ENCODE results near the gene REXO1. TPM values are rescaled to one million over a fixed set of nuclear protein-coding genes. Genes with fewer than 3 reads are reported as not detected.

REXO1 gene
- total and polyA plus RNA-seq, 2 of the 13 experiments (the other 11 are each of a cell fraction or from before 2014, with no cell fraction given), result 5.0 to 11.2 TPM

- peak; percentile 72; the same call in 1 of the 2 replicates for TF ChIP-seq ZNF280D (CRISPR knock-in tag; IDR thresholded peaks at IDR 0.05)
- TF ChIP-seq ZNF740 (CRISPR knock-in tag; IDR thresholded peaks at IDR 0.05), result 0 out of 2 replicates have a peak, but pooled peaks have one; percentile 19
- TF ChIP-seq NFAT5 (CRISPR knock-in tag; IDR thresholded peaks at IDR 0.05), result no peak
- peak; percentile 39; the same call in 1 of the 2 replicates for TF ChIP-seq EEA1 (CRISPR knock-in tag; IDR thresholded peaks at IDR 0.05; ENCODE audit: borderline replicate concordance)
- 0 out of 2 replicates have a peak, but pooled peaks have one; percentile 26 for TF ChIP-seq ZNF800 (CRISPR knock-in tag; IDR thresholded peaks at IDR 0.05)
- TF ChIP-seq GATA4 (IDR thresholded peaks at IDR 0.05; ENCODE audit: borderline replicate concordance, low read depth), result no peak
Measured at GRCh38 chr19:1871140-1871597, 22.9 kb upstream of the REXO1 start (continued).

Data from HepG2 (cell line).